PC-3 (cell line): ENCODE results near the gene ETV3. TPM values are rescaled to one million over a fixed set of nuclear protein-coding genes. Genes with fewer than 3 reads are reported as not detected.

Experiments
- ATAC-seq: fragments of 200-7000 bp; cut with Tn5 transposase; 2 replicates; pipeline ENCODE4 v1.9.1; 2020; ENCODE audit warnings: mild to moderate bottlenecking, moderate library complexity
- BruUV-seq: library from RNA; stranded (reverse); fragments of 400-500 nt; replicated peaks from 2 replicates; lab custom pipeline; 2021; lab: Mats Ljungman, UMichigan
- CTCF ChIA-PET: fragments of 300-600 bp; sonication (Branson Sonifier 250); formaldehyde crosslinking; loops from one replicate; lab custom pipeline; 2022; ENCODE audit warnings: antibody characterized with exemption; lab: Charles Lee
- POLR2A ChIA-PET: fragments of 300-600 bp; sonication (Branson Sonifier 250); formaldehyde crosslinking; loops from one replicate; lab custom pipeline; 2022; ENCODE audit warnings: antibody characterized with exemption; ENCODE audit not compliant: unreplicated experiment; lab: Charles Lee
- DNase-seq: peaks from one replicate; pipeline ENCODE4 v3.0.0-alpha.2; 2015
- H2AFZ ChIP-seq: fragments of 300-600 bp; sonication (generic); 2 replicates; pipeline ENCODE4 v1.6.0; 2016; ENCODE audit warnings: antibody characterized with exemption, low read length
- H3F3A ChIP-seq: fragments of 300-600 bp; sonication (generic); one replicate; pipeline ENCODE4 v1.6.0; 2017; ENCODE audit warnings: antibody characterized with exemption, low read length, control low read depth, mild to moderate bottlenecking; ENCODE audit not compliant: unreplicated experiment
- H3K27ac ChIP-seq: fragments of 300-600 bp; sonication (generic); 2 replicates; pipeline ENCODE4 v1.5.1; 2016; ENCODE audit warnings: mild to moderate bottlenecking, low read length
- H3K27me3 ChIP-seq: fragments of 300-600 bp; sonication (generic); 2 replicates; pipeline ENCODE4 v1.6.1; 2016; ENCODE audit warnings: low read length, mixed read lengths
- H3K36me3 ChIP-seq: fragments of 300-600 bp; sonication (generic); 2 replicates; pipeline ENCODE4 v1.6.1; 2016; ENCODE audit warnings: low read depth, mixed run types, low read length, mixed read lengths
- H3K4me1 ChIP-seq: fragments of 300-600 bp; sonication (generic); 2 replicates; pipeline ENCODE4 v1.5.1; 2016; ENCODE audit warnings: low read length; ENCODE audit not compliant: insufficient read depth
- H3K4me2 ChIP-seq: fragments of 300-600 bp; sonication (generic); 2 replicates; pipeline ENCODE4 v1.6.0; 2016; ENCODE audit warnings: low read length
- H3K4me3 ChIP-seq: fragments of 300-600 bp; sonication (generic); 2 replicates; pipeline ENCODE4 v1.5.1; 2016; ENCODE audit warnings: mild to moderate bottlenecking, low read length, mixed read lengths
- H3K79me2 ChIP-seq: fragments of 300-600 bp; sonication (generic); 2 replicates; pipeline ENCODE4 v1.6.1; 2017; ENCODE audit warnings: low read length, mixed read lengths
- H3K9ac ChIP-seq: fragments of 300-600 bp; sonication (generic); 2 replicates; pipeline ENCODE4 v1.6.0; 2016; ENCODE audit warnings: mild to moderate bottlenecking, low read length
- H3K9me2 ChIP-seq: fragments of 300-600 bp; sonication (generic); replicated peaks from 2 replicates; pipeline ENCODE4 v1.6.1; 2016; ENCODE audit warnings: mixed run types, low read length, mixed read lengths
- H3K9me3 ChIP-seq: fragments of 300-600 bp; sonication (generic); 2 replicates; pipeline ENCODE4 v1.6.1; 2016; ENCODE audit warnings: low read length, mixed read lengths
- H4K20me1 ChIP-seq: fragments of 300-600 bp; sonication (generic); 2 replicates; pipeline ENCODE4 v1.6.1; 2016; ENCODE audit warnings: low read length, mixed read lengths
- EZH2 ChIP-seq: fragments of 300-600 bp; sonication (generic); IDR thresholded peaks from one replicate; pipeline ENCODE4 v1.6.1; 2017; ENCODE audit warnings: antibody characterized with exemption, mild to moderate bottlenecking, low read length; ENCODE audit not compliant: unreplicated experiment
- EZH2phosphoT487 ChIP-seq: fragments of 300-600 bp; sonication (generic); IDR thresholded peaks from 2 replicates; pipeline ENCODE4 v1.6.1; 2018; ENCODE audit warnings: mild to moderate bottlenecking, antibody characterized with exemption, low read length, borderline replicate concordance
- intact Hi-C: fragments of 100-400 bp; cut with micrococcal nuclease; formaldehyde crosslinking; loops from 2 replicates; pipeline ENCODE4 v1.9.0; 2023
- total RNA-seq: library from RNA; depleted of rRNA; stranded (reverse); fragments of >200 nt; gene quantifications from 2 replicates; pipeline ENCODE4 v1.2.3, GENCODE V29; 2014
- TF ChIP-seq, protein P1 (sequence below): fragments of 300-600 bp; sonication (generic); conservative IDR thresholded peaks from 2 replicates; pipeline ENCODE4 v1.5.1; 2017; ENCODE audit warnings: antibody characterized with exemption, low read depth, mild to moderate bottlenecking, low read length

The ETV3 gene
- total RNA-seq, 1 experiment from 2014 or later: 12.2 TPM

GRCh38 chr1:157110686-157111085 is 27.5 kb downstream of the ETV3 start:
- no peaks in the 10 kb centered on the region for H3K79me2 ChIP-seq
- no peak for ATAC-seq
- no peak overlapping the region for H3K9ac ChIP-seq
- H3K9me3 ChIP-seq: no peaks in the 10 kb centered on the region
- no peaks in the 10 kb centered on the region for H3F3A ChIP-seq
- H3K9me2 ChIP-seq: no peaks in the 10 kb centered on the region
- peaks cover 32% of the 10 kb centered on the region for H3K27me3 ChIP-seq
- BruUV-seq: no TSS peak
- ChIA-PET CTCF (interaction anchor here (0.6 kb wide), 2 partner anchors 23 to 36 kb away, joined by 4 read pairs; no protein-coding TSS in a partner anchor), POLR2A (no interaction called here)
- H3K4me1 ChIP-seq: peaks cover 12% of the 10 kb centered on the region
- H3K27ac ChIP-seq: no peak overlapping the region
- H3K36me3 ChIP-seq: no peaks in the 10 kb centered on the region
- DNase-seq: no peak
- H2AFZ ChIP-seq: no peak overlapping the region
- no peak overlapping the region for H3K4me3 ChIP-seq
- no peaks in the 10 kb centered on the region for H4K20me1 ChIP-seq
- TF ChIP-seq EZH2: no peak
- TF ChIP-seq, protein P1, sequence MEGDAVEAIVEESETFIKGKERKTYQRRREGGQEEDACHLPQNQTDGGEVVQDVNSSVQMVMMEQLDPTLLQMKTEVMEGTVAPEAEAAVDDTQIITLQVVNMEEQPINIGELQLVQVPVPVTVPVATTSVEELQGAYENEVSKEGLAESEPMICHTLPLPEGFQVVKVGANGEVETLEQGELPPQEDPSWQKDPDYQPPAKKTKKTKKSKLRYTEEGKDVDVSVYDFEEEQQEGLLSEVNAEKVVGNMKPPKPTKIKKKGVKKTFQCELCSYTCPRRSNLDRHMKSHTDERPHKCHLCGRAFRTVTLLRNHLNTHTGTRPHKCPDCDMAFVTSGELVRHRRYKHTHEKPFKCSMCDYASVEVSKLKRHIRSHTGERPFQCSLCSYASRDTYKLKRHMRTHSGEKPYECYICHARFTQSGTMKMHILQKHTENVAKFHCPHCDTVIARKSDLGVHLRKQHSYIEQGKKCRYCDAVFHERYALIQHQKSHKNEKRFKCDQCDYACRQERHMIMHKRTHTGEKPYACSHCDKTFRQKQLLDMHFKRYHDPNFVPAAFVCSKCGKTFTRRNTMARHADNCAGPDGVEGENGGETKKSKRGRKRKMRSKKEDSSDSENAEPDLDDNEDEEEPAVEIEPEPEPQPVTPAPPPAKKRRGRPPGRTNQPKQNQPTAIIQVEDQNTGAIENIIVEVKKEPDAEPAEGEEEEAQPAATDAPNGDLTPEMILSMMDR: no peak
- TF ChIP-seq EZH2phosphoT487: no peak
- intact Hi-C loops: no loop called here
- no peak overlapping the region for H3K4me2 ChIP-seq

- no peaks in the 10 kb centered on the region for H3K9me2 ChIP-seq
- TF ChIP-seq EZH2 (no peak), EZH2phosphoT487 (no peak)
- TF ChIP-seq, protein P1: no peak
- no peak overlapping the region for H3K4me2 ChIP-seq
- H3K79me2 ChIP-seq: no peaks in the 10 kb centered on the region
- H3K36me3 ChIP-seq: no peaks in the 10 kb centered on the region
- DNase-seq: no peak
- no peaks in the 10 kb centered on the region for H3K9me3 ChIP-seq
- H3K4me1 ChIP-seq: peaks cover 13% of the 10 kb centered on the region
- H3K27ac ChIP-seq: no peak overlapping the region
- H3K9ac ChIP-seq: no peak overlapping the region
- no TSS peak for BruUV-seq
- intact Hi-C loops: no loop called here
- no peak overlapping the region for H3K4me3 ChIP-seq
- POLR2A ChIA-PET: no interaction called here
- ATAC-seq: no peak
- peaks cover 32% of the 10 kb centered on the region for H3K27me3 ChIP-seq
- H3F3A ChIP-seq: no peaks in the 10 kb centered on the region
- CTCF ChIA-PET: interaction anchor here (0.6 kb wide), 2 partner anchors 22 to 35 kb away, joined by 4 read pairs; no protein-coding TSS in a partner anchor
- H4K20me1 ChIP-seq: no peaks in the 10 kb centered on the region
- H2AFZ ChIP-seq: no peak overlapping the region
Measured at GRCh38 chr1:157110003-157110402, 28.2 kb downstream of the ETV3 start.

DNA sequence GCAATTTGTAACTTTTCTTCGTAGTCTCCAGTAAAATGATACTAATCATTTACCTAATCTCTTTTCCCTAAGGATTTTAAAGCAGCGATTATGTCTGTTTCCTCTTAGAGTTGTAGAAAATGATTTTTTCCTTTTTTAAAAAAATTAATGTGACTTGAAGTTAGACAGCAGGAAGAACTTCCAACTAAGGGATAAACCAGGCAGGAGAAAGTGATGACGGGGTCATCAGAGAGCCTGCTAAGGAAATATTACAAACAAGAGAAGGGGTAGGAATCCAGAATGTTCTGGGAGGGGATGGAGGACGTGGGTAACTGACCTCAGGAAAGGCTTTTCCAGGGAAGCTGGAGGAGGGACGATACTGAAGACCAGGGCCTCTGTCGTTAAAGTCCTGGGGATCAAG is 29.7 kb downstream of the ETV3 start:
- ChIA-PET POLR2A (no interaction called here), CTCF (no interaction called here)
- TF ChIP-seq, protein P1: no peak
- TF ChIP-seq EZH2phosphoT487 (no peak), EZH2 (no peak)
- no peak overlapping the region for H3K4me2 ChIP-seq
- no peak overlapping the region for H3K4me3 ChIP-seq
- no peaks in the 10 kb centered on the region for H3K9me2 ChIP-seq
- H3K36me3 ChIP-seq: no peaks in the 10 kb centered on the region
- peaks cover 25% of the 10 kb centered on the region for H3K27me3 ChIP-seq
- H3K9ac ChIP-seq: no peak overlapping the region
- H3K4me1 ChIP-seq: peaks cover 22% of the 10 kb centered on the region
- H3F3A ChIP-seq: no peaks in the 10 kb centered on the region
- no peak overlapping the region for H3K27ac ChIP-seq
- H2AFZ ChIP-seq: no peak overlapping the region
- no peaks in the 10 kb centered on the region for H3K79me2 ChIP-seq
- intact Hi-C loops: no loop called here
- H3K9me3 ChIP-seq: no peaks in the 10 kb centered on the region
- no TSS peak for BruUV-seq
- H4K20me1 ChIP-seq: no peaks in the 10 kb centered on the region
- no peak for DNase-seq
- no peak for ATAC-seq
